ENCODE data around the gene MAPKAP1.

GRCh38 chr9:125548141-125548540 lies 158.9 kb downstream of the MAPKAP1 start:
- TF ChIP-seq POLR2AphosphoS5 (IDR thresholded peaks at IDR 0.05; ENCODE audit: low read depth, low read length) (no peak), POLR2A (IDR thresholded peaks at IDR 0.05; ENCODE audit: low read depth, low read length) (no peak)
